HCT116 (cell line): ENCODE data around the gene STK32C. TPM values are rescaled to one million over a fixed set of nuclear protein-coding genes. Genes with fewer than 3 reads are reported as not detected.

Experiments
- ATAC-seq: fragments of 200-7000 bp; cut with Tn5 transposase; 2 replicates; pipeline ENCODE4 v1.9.1; 2020; ENCODE audit warnings: mild to moderate bottlenecking, moderate library complexity
- BruUV-seq: library from RNA; stranded (reverse); fragments of 400-500 nt; replicated peaks from 2 replicates; lab custom pipeline; 2021; lab: Mats Ljungman, UMichigan
- CTCF ChIA-PET: fragments of 300-600 bp; sonication (Branson Sonifier 250); formaldehyde crosslinking; loops from one replicate; lab custom pipeline; 2021; ENCODE audit warnings: antibody characterized with exemption; lab: Charles Lee
- POLR2A ChIA-PET: fragments of 300-600, 350-600 bp; sonication (Branson Sonifier 250); formaldehyde crosslinking; loops from one replicate; lab custom pipeline; 2021; ENCODE audit warnings: antibody characterized with exemption; lab: Charles Lee
- RAD21 ChIA-PET, 2 experiments: fragments of 300-600 bp; sonication (Branson Sonifier 250); formaldehyde crosslinking; loops; one replicate each; lab custom pipeline; 2023; ENCODE audit warnings: low total read pairs in 2 of 2; ENCODE audit not compliant: uncharacterized antibody in 2 of 2, unreplicated experiment in 2 of 2, low non-redundant PET in 1 of 2; lab: Charles Lee
- DNase-seq: peaks from one replicate; pipeline ENCODE4 v3.0.0-alpha.2; 2010; ENCODE audit warnings: low read depth, low spot score
- H2AFZ ChIP-seq: fragments of 200-600 bp; shearing (Covaris generic), sonication (generic); 2 replicates; pipeline ENCODE4 v1.6.1; 2017; ENCODE audit warnings: low read depth, mixed run types, mixed read lengths, antibody characterized with exemption, low read length; ENCODE audit not compliant: poor library complexity, severe bottlenecking
- H3K27ac ChIP-seq: 2 replicates; pipeline ENCODE4 v1.5.1; 2012; ENCODE audit warnings: low read depth, low read length
- H3K27me3 ChIP-seq: fragments of 200-600 bp; sonication (generic); 2 replicates; pipeline ENCODE4 v1.6.1; 2016; ENCODE audit warnings: mixed run types, low read length, mixed read lengths; ENCODE audit not compliant: insufficient read depth
- H3K36me3 ChIP-seq, 2 experiments: fragments of 200-500 bp in 1 of 2; fragments of 200-600 bp in 1 of 2; sonication (Bioruptor generic) in 1 of 2; sonication (generic) in 1 of 2; 2 replicates each; pipeline versions ENCODE4 v1.5.1 to v1.6.1; 2014 to 2016; ENCODE audit warnings: low read length in 2 of 2, inconsistent platforms in 1 of 2, mixed read lengths in 1 of 2, mixed run types in 1 of 2; ENCODE audit not compliant: insufficient read depth in 2 of 2, control insufficient read depth in 1 of 2
- H3K4me1 ChIP-seq, 2 experiments: fragments of 200-600 bp in 1 of 2; sonication (generic) in 1 of 2; 2 replicates each; pipeline versions ENCODE4 v1.5.1 to v1.6.1; 2012 to 2017; ENCODE audit warnings: low read length in 2 of 2, inconsistent platforms in 1 of 2, mild to moderate bottlenecking in 1 of 2, mixed read lengths in 1 of 2, mixed run types in 1 of 2, moderate library complexity in 1 of 2; ENCODE audit not compliant: insufficient read depth in 2 of 2, control insufficient read depth in 1 of 2
- H3K4me2 ChIP-seq: fragments of 200-600 bp; sonication (generic); 2 replicates; pipeline ENCODE4 v1.6.1; 2017; ENCODE audit warnings: mixed run types, low read length, mixed read lengths
- H3K4me3 ChIP-seq, 2 experiments: fragments of 200-600 bp in 1 of 2; sonication (generic) in 1 of 2; replicated peaks in 1 of 2; 2 replicates each; pipeline ENCODE4 v1.5.1; 2011 to 2016; ENCODE audit warnings: low read length in 2 of 2, control low read depth in 1 of 2, low read depth in 1 of 2, mild to moderate bottlenecking in 1 of 2, mixed read lengths in 1 of 2, mixed run types in 1 of 2
- H3K79me2 ChIP-seq: fragments of 200-600 bp; sonication (generic); 2 replicates; pipeline ENCODE4 v1.6.1; 2017; ENCODE audit warnings: mild to moderate bottlenecking, mixed run types, low read length, moderate library complexity, mixed read lengths; ENCODE audit not compliant: insufficient read depth
- H3K9ac ChIP-seq: fragments of 200-600 bp; sonication (generic); 2 replicates; pipeline ENCODE4 v1.6.1; 2016; ENCODE audit warnings: low read length, mixed read lengths
- H3K9me2 ChIP-seq: fragments of 200-600 bp; sonication (generic), shearing (Covaris generic); 2 replicates; pipeline ENCODE4 v1.6.1; 2017; ENCODE audit warnings: mixed run types, mild to moderate bottlenecking, moderate library complexity; ENCODE audit not compliant: insufficient read depth
- H3K9me3 ChIP-seq, 2 experiments: fragments of 200-500 bp in 1 of 2; fragments of 200-600 bp in 1 of 2; sonication (Bioruptor generic) in 1 of 2; sonication (generic) in 1 of 2; 2 replicates each; pipeline ENCODE4 v1.6.1; 2014 to 2017; ENCODE audit warnings: low read length in 2 of 2, mixed read lengths in 2 of 2, inconsistent platforms in 1 of 2, low read depth in 1 of 2, mild to moderate bottlenecking in 1 of 2, mixed run types in 1 of 2, moderate library complexity in 1 of 2; ENCODE audit not compliant: control insufficient read depth in 1 of 2, insufficient read depth in 1 of 2
- H4K20me1 ChIP-seq: fragments of 200-600 bp; sonication (generic), shearing (Covaris generic); 2 replicates; pipeline ENCODE4 v1.6.1; 2017; ENCODE audit warnings: mixed run types, mild to moderate bottlenecking, moderate library complexity; ENCODE audit not compliant: insufficient read depth
- ATF3 ChIP-seq: IDR thresholded peaks from 2 replicates; pipeline ENCODE4 v1.6.1; 2012
- CBX3 ChIP-seq: IDR thresholded peaks from 2 replicates; pipeline ENCODE4 v1.6.1; 2012; ENCODE audit warnings: low read depth
- CEBPB ChIP-seq: IDR thresholded peaks from 2 replicates; pipeline ENCODE4 v1.6.1; 2012; ENCODE audit warnings: low read depth
- CTCF ChIP-seq, 3 experiments: fragments of 200-600 bp in 1 of 3; sonication (generic) in 1 of 3; IDR thresholded peaks in 2 of 3; conservative IDR thresholded peaks in 1 of 3; 2 replicates each; pipeline ENCODE4 v1.5.1; 2012 to 2017; ENCODE audit warnings: low read depth in 2 of 3, low read length in 2 of 3, antibody characterized with exemption in 1 of 3, borderline replicate concordance in 1 of 3, control low read depth in 1 of 3, mild to moderate bottlenecking in 1 of 3, mixed read lengths in 1 of 3, mixed run types in 1 of 3, moderate library complexity in 1 of 3; ENCODE audit not compliant: insufficient read depth in 1 of 3
- ELF1 ChIP-seq: IDR thresholded peaks from 2 replicates; pipeline ENCODE4 v1.6.1; 2012; ENCODE audit warnings: low read depth, borderline replicate concordance
- EZH2 ChIP-seq: fragments of 200-600 bp; sonication (generic); IDR thresholded peaks from 2 replicates; pipeline ENCODE4 v1.6.1; 2017; ENCODE audit warnings: antibody characterized with exemption, mixed run types
- EZH2phosphoT487 ChIP-seq: fragments of 200-600 bp; IDR thresholded peaks from 2 replicates; pipeline ENCODE4 v1.6.1; 2018; ENCODE audit warnings: antibody characterized with exemption, borderline replicate concordance
- FOSL1 ChIP-seq: IDR thresholded peaks from 2 replicates; pipeline ENCODE4 v1.6.1; 2012; ENCODE audit warnings: low read depth
- JUND ChIP-seq: IDR thresholded peaks from 2 replicates; pipeline ENCODE4 v1.6.1; 2012
- POLR2A ChIP-seq: IDR thresholded peaks from 2 replicates; pipeline ENCODE4 v1.7.0; 2011; ENCODE audit warnings: borderline replicate concordance; ENCODE audit not compliant: insufficient read depth, insufficient read length; ENCODE audit errors: extremely low read depth
- POLR2AphosphoS5 ChIP-seq: IDR thresholded peaks from 2 replicates; pipeline ENCODE4 v1.6.1; 2011; ENCODE audit warnings: mild to moderate bottlenecking, low read depth, low read length, moderate library complexity
- SIN3A ChIP-seq: IDR thresholded peaks from 2 replicates; pipeline ENCODE4 v1.6.1; 2012; ENCODE audit warnings: low read depth
- SP1 ChIP-seq: IDR thresholded peaks from 2 replicates; pipeline ENCODE4 v1.6.1; 2012; ENCODE audit warnings: low read depth
- SRF ChIP-seq: IDR thresholded peaks from 2 replicates; pipeline ENCODE4 v1.6.1; 2012; ENCODE audit warnings: low read depth
- TCF7L2 ChIP-seq: IDR thresholded peaks from 2 replicates; pipeline ENCODE4 v1.7.0; 2011; ENCODE audit warnings: borderline replicate concordance, inconsistent platforms; ENCODE audit not compliant: insufficient read depth, insufficient read length; ENCODE audit errors: extremely low read depth
- YY1 ChIP-seq: IDR thresholded peaks from 2 replicates; pipeline ENCODE4 v1.6.1; 2011; ENCODE audit warnings: low read length, low read depth, moderate library complexity, mild to moderate bottlenecking; ENCODE audit not compliant: insufficient replicate concordance; ENCODE audit errors: extremely low read depth
- ZFX ChIP-seq: fragments of 450-650 bp; IDR thresholded peaks from 2 replicates; pipeline ENCODE4 v1.6.1; 2017
- ZNF274 ChIP-seq: fragments of 200-500 bp; sonication (Bioruptor generic); IDR thresholded peaks from 2 replicates; pipeline ENCODE4 v1.6.1; 2014; ENCODE audit warnings: mild to moderate bottlenecking, low read depth, low read length, inconsistent platforms
- intact Hi-C: fragments of 100-400 bp; cut with micrococcal nuclease; formaldehyde crosslinking; loops from 2 replicates; pipeline ENCODE4 v1.10.0; 2022
- total RNA-seq: library from RNA; stranded (reverse); gene quantifications from one replicate; pipeline ENCODE4 v1.2.1, GENCODE V29; 2021; ENCODE audit not compliant: unreplicated experiment
- TF ChIP-seq, protein P1 (sequence below): IDR thresholded peaks from 2 replicates; pipeline ENCODE4 v1.6.1; 2012; ENCODE audit warnings: low read depth
- TF ChIP-seq, protein P2 (sequence below): IDR thresholded peaks from 2 replicates; pipeline ENCODE4 v1.6.1; 2011; ENCODE audit warnings: mild to moderate bottlenecking, low read length, moderate library complexity; ENCODE audit not compliant: insufficient replicate concordance; ENCODE audit errors: extremely low read depth

Gene STK32C
- total RNA-seq, 1 experiment from 2014 or later: 29.7 TPM

DNA sequence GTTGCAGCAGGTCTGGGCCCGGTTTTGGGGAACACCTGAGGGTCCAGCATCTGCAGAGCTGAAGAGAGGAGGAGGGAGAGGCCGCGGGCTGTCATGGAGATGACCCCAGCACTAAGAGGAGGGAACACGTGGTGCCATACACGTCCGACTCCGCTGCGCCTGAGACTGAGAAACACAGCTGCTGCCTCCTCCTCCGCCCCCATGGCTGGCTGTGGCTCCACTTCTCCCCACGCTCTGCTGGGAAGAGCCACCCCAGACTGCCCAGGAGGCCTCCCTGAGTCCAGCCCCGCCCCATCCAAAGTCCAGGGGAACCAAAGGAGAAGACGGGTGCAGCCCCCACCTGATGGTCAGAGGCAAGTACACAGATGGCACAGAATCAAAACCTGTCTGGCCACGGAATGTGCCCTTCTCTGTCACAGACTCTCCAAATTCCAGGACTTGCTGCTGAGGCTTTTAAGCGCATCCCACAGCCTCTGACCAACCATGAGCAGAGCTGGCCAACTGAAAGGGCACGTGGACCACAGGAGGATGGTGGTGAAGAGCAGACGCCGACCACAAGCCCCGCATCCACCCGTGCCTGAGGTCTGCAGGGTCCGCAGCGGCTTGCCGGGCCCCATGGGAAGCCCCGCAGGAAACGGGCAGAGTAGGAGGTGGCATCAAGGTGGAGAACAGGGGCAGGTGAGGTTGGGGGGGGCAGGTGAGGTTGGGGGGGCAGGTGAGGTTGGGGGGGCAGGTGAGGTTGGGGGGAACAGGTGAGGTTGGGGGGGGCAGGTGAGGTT, 24.0 kb downstream of the STK32C start:
- Histone ChIP-seq H3K36me3 (no peaks in the 10 kb centered on the region), H3K27me3 (no peaks in the 10 kb centered on the region), H3K4me2 (no peak overlapping the region), H3K9me2 (no peaks in the 10 kb centered on the region), H3K4me3 (no peak overlapping the region), H2AFZ (no peak overlapping the region), H3K9me3 (no peaks in the 10 kb centered on the region), H4K20me1 (no peaks in the 10 kb centered on the region), H3K79me2 (no peaks in the 10 kb centered on the region), H3K9ac (no peak overlapping the region), H3K27ac (no peak overlapping the region), H3K4me1 (peaks cover 0 to 5% of the 10 kb centered on the region in 2 experiments; a peak in 1 of 4 replicates)
- DNase-seq (no peak), ATAC-seq (no peak)
- CTCF ChIA-PET: no interaction called here
- RAD21 ChIA-PET: no interaction called here
- POLR2A ChIA-PET: no interaction called here
- no TSS peak for BruUV-seq
- intact Hi-C loops: no loop called here
- TF ChIP-seq, protein P1, sequence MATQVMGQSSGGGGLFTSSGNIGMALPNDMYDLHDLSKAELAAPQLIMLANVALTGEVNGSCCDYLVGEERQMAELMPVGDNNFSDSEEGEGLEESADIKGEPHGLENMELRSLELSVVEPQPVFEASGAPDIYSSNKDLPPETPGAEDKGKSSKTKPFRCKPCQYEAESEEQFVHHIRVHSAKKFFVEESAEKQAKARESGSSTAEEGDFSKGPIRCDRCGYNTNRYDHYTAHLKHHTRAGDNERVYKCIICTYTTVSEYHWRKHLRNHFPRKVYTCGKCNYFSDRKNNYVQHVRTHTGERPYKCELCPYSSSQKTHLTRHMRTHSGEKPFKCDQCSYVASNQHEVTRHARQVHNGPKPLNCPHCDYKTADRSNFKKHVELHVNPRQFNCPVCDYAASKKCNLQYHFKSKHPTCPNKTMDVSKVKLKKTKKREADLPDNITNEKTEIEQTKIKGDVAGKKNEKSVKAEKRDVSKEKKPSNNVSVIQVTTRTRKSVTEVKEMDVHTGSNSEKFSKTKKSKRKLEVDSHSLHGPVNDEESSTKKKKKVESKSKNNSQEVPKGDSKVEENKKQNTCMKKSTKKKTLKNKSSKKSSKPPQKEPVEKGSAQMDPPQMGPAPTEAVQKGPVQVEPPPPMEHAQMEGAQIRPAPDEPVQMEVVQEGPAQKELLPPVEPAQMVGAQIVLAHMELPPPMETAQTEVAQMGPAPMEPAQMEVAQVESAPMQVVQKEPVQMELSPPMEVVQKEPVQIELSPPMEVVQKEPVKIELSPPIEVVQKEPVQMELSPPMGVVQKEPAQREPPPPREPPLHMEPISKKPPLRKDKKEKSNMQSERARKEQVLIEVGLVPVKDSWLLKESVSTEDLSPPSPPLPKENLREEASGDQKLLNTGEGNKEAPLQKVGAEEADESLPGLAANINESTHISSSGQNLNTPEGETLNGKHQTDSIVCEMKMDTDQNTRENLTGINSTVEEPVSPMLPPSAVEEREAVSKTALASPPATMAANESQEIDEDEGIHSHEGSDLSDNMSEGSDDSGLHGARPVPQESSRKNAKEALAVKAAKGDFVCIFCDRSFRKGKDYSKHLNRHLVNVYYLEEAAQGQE: no peak
- TF ChIP-seq ATF3 (no peak), YY1 (no peak), JUND (no peak), FOSL1 (no peak), POLR2A (no peak), ZNF274 (no peak), ELF1 (no peak), POLR2AphosphoS5 (no peak), CBX3 (no peak), ZFX (no peak), CTCF (IDR thresholded peaks at IDR 0.05 in 2 of 3, conservative IDR thresholded peaks at IDR 0.05 in 1 of 3; ENCODE audit: borderline replicate concordance in 1 of 3, insufficient read depth in 1 of 3, low read depth in 2 of 3, low read length in 2 of 3) (no peak), EZH2phosphoT487 (no peak), TCF7L2 (no peak), CEBPB (no peak), SIN3A (no peak), EZH2 (no peak), SRF (no peak), SP1 (no peak)
- TF ChIP-seq, protein P2, sequence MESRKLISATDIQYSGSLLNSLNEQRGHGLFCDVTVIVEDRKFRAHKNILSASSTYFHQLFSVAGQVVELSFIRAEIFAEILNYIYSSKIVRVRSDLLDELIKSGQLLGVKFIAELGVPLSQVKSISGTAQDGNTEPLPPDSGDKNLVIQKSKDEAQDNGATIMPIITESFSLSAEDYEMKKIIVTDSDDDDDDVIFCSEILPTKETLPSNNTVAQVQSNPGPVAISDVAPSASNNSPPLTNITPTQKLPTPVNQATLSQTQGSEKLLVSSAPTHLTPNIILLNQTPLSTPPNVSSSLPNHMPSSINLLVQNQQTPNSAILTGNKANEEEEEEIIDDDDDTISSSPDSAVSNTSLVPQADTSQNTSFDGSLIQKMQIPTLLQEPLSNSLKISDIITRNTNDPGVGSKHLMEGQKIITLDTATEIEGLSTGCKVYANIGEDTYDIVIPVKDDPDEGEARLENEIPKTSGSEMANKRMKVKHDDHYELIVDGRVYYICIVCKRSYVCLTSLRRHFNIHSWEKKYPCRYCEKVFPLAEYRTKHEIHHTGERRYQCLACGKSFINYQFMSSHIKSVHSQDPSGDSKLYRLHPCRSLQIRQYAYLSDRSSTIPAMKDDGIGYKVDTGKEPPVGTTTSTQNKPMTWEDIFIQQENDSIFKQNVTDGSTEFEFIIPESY: no peak
